ENCODE data around the gene ATAT1.

- TF ChIP-seq POLR2A (IDR thresholded peaks at IDR 0.05) (no peak), CTCF (IDR thresholded peaks at IDR 0.05) (no peak)
Observed at GRCh38 chr6:30640481-30640880, 13.8 kb downstream of the ATAT1 start.

Measured in adrenal gland (tissue), 5 donors.